T-helper 2 cell treated with Interferon-gamma antibody and Interleukin-4, amounts not matched to agents 5 μg/mL and 100 μg/mL, for 36 hours (primary cell): ENCODE data around the gene SYT9.

Experiments used
- DNase-seq: peaks from one replicate; pipeline ENCODE4 v3.0.0; 2021; ENCODE audit warnings: low spot score
- H3K27ac Mint-ChIP-seq: one replicate; pipeline ENCODE4 v1.8.0; 2021; ENCODE audit warnings: mild to moderate bottlenecking, mixed read lengths
- H3K27me3 Mint-ChIP-seq: one replicate; pipeline ENCODE4 v1.8.0; 2021; ENCODE audit warnings: low read depth, mixed read lengths
- H3K36me3 Mint-ChIP-seq: one replicate; pipeline ENCODE4 v1.8.0; 2021; ENCODE audit warnings: low read depth, mixed read lengths
- H3K4me1 Mint-ChIP-seq: one replicate; pipeline ENCODE4 v1.8.0; 2021; ENCODE audit warnings: low read depth, mixed read lengths
- H3K4me3 Mint-ChIP-seq: one replicate; pipeline ENCODE4 v1.8.0; 2022; ENCODE audit warnings: mild to moderate bottlenecking, moderate library complexity, mixed read lengths
- H3K9me3 Mint-ChIP-seq: one replicate; pipeline ENCODE4 v1.8.0; 2021; ENCODE audit warnings: mixed read lengths

SYT9 gene

DNA sequence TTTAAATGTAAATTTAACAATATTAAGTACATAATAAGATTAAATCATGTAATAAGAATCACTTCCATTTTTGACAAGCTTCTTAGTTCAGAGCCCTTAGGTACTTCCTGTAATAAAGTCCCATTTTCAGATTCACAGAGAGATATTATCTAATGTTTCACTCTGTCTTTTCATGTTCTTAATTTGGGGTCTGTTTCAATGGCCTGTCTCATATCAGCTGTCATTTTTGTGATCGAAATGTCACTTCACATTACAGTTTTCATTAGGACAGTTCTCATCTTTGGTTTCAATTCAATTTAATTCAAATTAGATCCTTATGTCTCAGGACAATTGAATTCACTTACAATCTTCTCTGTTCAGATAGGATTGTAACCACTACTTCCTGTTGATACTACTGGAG is 211.0 kb downstream of the SYT9 start:
- no peaks in the 10 kb centered on the region for H3K27me3 Mint-ChIP-seq
- no peak overlapping the region for H3K4me3 Mint-ChIP-seq
- no peaks in the 10 kb centered on the region for H3K9me3 Mint-ChIP-seq
- H3K4me1 Mint-ChIP-seq: peaks cover 4% of the 10 kb centered on the region
- H3K36me3 Mint-ChIP-seq: no peaks in the 10 kb centered on the region
- no peak for DNase-seq
- H3K27ac Mint-ChIP-seq: no peak overlapping the region

DNA sequence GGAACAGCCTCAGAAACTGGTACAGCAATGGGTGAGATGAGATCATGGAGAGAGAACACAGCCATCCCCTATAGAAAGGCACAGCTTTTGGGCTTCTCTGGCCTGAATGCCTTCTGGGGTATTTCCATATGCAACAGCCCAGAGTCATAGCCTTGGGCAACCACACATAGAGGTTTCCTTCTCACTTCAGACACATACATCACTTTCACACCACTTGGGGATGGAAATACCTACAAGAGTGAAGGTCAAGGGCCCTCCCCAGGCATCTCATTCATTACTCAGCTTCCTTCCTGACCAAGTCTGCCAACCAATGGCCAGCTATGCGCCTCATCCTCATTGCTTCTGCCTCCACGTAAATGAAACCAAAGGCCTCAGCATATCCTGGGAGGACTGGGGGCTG is 215.9 kb downstream of the SYT9 start:
- Mint-ChIP-seq H3K36me3 (no peaks in the 10 kb centered on the region), H3K4me3 (no peak overlapping the region), H3K27me3 (no peaks in the 10 kb centered on the region), H3K27ac (no peak overlapping the region), H3K9me3 (no peaks in the 10 kb centered on the region), H3K4me1 (peaks cover 4% of the 10 kb centered on the region)
- peak; percentile 17 for DNase-seq

DNA sequence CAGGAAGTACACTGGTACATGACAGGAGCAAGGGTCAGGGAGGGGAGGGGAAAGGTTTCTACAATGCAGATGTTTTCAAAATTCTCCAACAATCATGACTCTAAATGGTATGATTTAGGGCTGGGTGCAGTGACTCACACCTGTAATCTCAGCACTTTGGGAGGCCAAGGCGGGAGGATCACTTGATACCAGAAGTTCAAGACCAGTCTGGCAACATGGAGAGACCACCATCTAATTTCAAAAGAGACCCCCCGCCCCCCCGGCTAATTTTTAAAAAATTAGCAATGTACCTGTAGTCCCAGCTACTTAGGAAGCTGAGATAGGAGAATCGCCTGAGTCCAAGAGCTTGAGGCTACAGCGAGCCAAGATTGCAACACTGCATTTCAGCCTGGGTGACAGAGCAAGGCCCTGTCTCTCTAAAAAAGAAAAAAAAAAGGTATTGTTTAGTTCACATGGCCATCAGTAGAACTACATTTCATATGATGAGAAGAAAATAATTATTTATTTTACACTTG is 217.7 kb downstream of the SYT9 start:
- H3K36me3 Mint-ChIP-seq: no peaks in the 10 kb centered on the region

DNA sequence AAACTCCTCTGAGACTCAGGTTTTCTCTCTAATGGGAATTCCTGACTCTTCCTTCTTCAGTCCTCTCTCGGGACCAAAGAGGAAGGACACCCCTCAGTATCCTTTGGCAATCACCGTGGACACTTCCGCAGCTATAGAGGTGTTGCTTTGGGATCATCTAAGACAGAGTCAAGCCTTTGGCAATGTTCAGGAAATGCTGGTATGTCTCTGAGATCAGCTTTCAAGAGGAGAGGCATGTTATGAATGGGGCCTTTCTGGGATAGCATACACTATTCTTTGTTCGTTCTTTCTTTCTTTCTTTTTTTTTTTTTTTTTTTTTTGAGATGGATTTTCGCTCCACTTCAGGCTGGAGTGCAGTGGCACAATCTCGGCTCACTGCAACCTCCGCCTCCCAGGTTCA is 219.4 kb downstream of the SYT9 start:
- H3K9me3 Mint-ChIP-seq: no peaks in the 10 kb centered on the region
- H3K4me3 Mint-ChIP-seq: no peak overlapping the region
- H3K36me3 Mint-ChIP-seq: no peaks in the 10 kb centered on the region
- no peak overlapping the region for H3K27ac Mint-ChIP-seq
- DNase-seq: no peak
- no peaks in the 10 kb centered on the region for H3K4me1 Mint-ChIP-seq
- no peaks in the 10 kb centered on the region for H3K27me3 Mint-ChIP-seq

More for the DNA sequence above, 217.7 kb downstream of the SYT9 start:
- Mint-ChIP-seq H3K27me3 (no peaks in the 10 kb centered on the region), H3K4me1 (no peaks in the 10 kb centered on the region), H3K27ac (no peak overlapping the region), H3K4me3 (no peak overlapping the region), H3K9me3 (no peaks in the 10 kb centered on the region)
- no peak for DNase-seq

DNA sequence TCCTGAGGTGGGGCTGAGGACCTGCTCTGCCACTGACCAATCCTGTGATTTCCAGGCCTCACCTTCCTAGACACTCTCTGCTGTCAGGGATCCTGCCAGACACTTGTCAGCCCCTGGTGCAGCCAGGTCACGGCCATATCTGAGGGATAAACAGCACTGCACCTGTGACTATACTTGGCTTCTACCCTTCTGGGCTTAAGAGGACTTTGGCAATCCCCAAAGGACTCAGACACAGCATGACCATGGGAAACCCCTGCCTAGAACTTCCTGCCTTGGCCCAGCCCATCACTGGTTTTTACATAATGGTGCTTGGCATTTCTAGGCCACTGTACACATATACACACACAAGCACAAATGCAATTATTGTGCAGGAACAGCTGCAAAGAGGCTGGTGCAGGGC is 222.0 kb downstream of the SYT9 start:
- Mint-ChIP-seq H3K27ac (no peak overlapping the region), H3K36me3 (no peaks in the 10 kb centered on the region), H3K4me1 (no peaks in the 10 kb centered on the region), H3K9me3 (no peaks in the 10 kb centered on the region), H3K4me3 (no peak overlapping the region), H3K27me3 (no peaks in the 10 kb centered on the region)
- DNase-seq: no peak

DNA sequence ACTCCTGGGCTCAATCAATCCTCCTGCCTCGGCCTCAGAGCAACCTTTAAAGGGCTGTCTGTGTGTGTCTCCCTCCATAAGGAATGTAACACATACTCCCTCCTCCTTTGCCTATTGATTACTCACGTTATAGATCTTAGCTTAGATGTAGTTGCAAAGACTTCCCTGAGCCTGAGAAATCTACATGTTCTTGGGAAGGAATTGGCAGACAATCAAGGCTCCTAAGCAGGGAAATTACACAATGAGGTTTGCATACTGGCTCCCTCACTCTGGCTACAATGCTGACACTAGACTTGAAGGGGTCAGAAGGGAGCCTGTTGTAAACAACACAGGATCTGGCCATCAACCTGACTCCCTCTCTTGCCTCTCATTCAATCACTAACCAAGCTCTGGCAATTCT is 228.4 kb downstream of the SYT9 start:
- Mint-ChIP-seq H3K27me3 (no peaks in the 10 kb centered on the region), H3K9me3 (no peaks in the 10 kb centered on the region), H3K4me3 (no peak overlapping the region), H3K27ac (no peak overlapping the region), H3K4me1 (no peaks in the 10 kb centered on the region), H3K36me3 (no peaks in the 10 kb centered on the region)
- no peak for DNase-seq

DNA sequence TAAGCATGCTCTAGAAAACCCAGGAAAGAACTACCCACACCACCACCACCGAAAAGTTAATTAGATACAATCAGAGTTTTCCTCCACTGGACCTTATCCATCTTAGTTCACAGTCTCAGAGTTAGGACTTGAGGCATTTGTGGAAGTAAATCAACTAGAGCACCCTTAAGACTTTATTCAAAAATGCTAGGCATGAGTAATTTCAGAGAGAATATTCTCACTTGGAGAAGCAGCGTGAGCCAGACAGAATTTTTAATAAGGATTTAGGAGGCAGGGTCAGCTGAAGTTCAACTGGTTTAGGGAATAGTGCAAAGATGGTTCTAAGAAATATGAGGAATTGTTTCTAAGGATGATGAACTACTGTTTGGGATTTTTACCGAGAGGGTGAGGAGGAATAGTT is 232.4 kb downstream of the SYT9 start:
- H3K4me1 Mint-ChIP-seq: no peaks in the 10 kb centered on the region
- H3K27ac Mint-ChIP-seq: no peak overlapping the region
- DNase-seq: no peak
- no peaks in the 10 kb centered on the region for H3K9me3 Mint-ChIP-seq
- H3K27me3 Mint-ChIP-seq: no peaks in the 10 kb centered on the region
- no peak overlapping the region for H3K4me3 Mint-ChIP-seq
- H3K36me3 Mint-ChIP-seq: no peaks in the 10 kb centered on the region

DNA sequence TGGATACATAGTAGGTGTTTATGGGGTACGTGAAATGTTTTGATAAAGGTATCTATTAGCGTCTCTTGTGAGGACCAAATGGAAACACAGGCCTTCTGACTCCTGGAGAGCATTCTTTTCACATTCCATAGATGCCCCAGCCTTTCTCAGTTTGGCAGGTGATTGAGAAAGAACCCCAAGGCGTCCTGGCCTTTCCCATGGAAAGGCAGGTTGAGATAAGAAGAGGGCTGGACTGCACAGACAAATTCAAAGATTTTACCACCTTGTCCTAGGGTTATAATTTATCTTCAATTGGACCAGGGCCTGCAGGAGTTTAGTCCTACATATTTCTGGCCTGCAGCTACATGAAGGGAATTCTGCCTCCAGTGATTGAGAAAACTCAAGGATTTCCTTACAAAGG is 232.9 kb downstream of the SYT9 start:
- H3K4me1 Mint-ChIP-seq: no peaks in the 10 kb centered on the region
- no peaks in the 10 kb centered on the region for H3K9me3 Mint-ChIP-seq
- H3K27me3 Mint-ChIP-seq: no peaks in the 10 kb centered on the region
- H3K27ac Mint-ChIP-seq: no peak overlapping the region
- H3K36me3 Mint-ChIP-seq: no peaks in the 10 kb centered on the region
- no peak for DNase-seq
- H3K4me3 Mint-ChIP-seq: no peak overlapping the region

DNA sequence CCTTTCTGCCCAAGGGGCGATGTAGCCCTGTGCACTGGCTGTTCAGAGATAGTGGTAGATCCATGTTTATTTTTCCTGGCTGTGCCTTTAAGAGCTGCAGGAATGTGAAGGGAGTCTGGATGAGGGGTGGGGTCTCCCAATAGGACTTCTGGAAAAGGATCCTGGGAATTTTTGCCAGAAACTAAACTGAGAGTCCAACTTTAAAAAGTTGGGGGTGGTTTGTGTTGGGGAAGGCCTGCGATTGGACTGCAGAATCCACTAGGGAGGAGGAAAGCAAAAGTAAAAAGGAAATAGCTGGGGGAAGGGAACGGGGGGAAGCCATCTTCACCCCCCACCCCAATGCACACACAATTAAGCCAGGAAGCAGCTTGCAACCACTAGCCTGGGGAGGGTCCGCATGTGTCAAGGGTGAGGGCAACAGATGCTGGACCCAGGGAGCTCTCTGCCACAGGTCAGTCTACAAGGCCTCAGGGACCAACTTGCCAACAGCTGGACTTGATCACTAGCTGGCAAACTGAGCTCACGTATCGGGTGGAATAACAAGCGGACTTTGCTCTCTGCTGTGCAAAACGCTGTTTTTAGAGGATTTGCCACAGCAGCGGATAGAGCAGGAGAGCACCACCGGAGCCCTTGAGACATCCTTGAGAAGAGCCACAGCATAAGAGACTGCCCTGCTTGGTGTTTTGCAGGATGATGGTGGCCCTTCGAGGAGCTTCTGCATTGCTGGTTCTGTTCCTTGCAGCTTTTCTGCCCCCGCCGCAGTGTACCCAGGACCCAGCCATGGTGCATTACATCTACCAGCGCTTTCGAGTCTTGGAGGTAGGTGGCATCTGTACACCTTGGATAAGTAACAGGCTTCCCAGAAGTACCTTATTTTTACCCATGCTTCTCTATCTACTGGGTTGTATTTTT is 233.7 kb downstream of the SYT9 start, which contains the start of gene OLFML1:
Gene OLFML1, plus strand, starts transcription at position 321 of the 912 bp plus-strand sequence. Its CDS starts 370 bp downstream, at position 691.
- Mint-ChIP-seq H3K36me3 (no peaks in the 10 kb centered on the region), H3K27me3 (peaks cover under 1% of the 10 kb centered on the region), H3K4me3 (no peak within 1 kb of the TSS), H3K4me1 (no peaks in the 10 kb centered on the region), H3K9me3 (no peaks in the 10 kb centered on the region), H3K27ac (no peak within 1 kb of the TSS)
- DNase-seq: no peak

DNA sequence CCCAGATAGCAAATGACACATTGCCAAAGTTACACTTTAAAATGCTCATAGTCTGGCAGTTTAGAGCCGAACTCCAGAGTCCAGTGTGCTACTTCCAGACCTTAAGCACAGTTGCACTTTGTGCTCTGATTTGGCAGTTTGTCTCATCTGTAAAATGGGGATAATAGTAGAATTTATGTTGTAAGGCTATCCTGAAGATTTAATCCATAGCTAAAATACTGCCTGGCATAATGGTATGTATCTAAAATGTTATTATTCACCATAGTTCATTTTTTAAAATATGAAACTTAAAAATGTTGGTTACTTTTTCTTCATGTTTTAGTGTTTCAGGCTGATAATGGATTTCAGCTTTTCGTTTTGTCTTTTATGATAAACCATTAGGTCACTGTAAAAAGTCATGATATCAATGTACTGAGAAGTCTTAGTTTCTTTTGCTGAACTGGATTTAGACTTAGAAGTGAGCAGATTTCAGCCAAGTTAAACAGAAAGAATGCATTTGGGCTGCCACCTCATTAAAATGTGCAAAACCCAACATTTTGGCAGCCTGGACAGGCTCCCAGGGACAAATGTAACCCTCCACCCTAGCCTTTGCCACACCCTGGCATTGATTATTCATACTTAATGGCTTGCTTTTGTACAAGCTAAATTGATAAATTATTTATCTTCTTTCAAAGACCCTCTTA is 234.5 kb downstream of the SYT9 start:
- Mint-ChIP-seq H3K4me1 (no peaks in the 10 kb centered on the region), H3K27me3 (peaks cover 2% of the 10 kb centered on the region), H3K36me3 (no peaks in the 10 kb centered on the region), H3K9me3 (no peaks in the 10 kb centered on the region), H3K27ac (no peak overlapping the region), H3K4me3 (no peak overlapping the region)
- no peak for DNase-seq

DNA sequence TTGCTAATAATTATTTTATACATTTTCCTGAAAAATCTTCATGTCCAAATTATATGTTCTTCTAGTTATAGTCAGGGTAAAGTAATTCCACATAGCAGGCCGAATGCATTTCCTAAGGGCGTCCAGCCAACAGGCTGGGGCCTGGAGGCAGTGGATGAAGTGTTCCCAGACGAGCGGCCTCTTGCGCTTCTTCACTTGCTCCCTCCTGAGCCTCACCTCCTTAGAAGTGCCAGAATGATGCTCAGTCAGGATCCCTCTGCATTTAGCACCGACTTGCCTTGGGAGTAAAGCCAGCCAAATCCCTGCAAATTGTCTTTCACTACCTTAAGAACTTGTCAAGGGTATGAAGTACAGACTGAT is 235.1 kb downstream of the SYT9 start:
- H3K27ac Mint-ChIP-seq: no peak overlapping the region
- no peaks in the 10 kb centered on the region for H3K4me1 Mint-ChIP-seq
- H3K27me3 Mint-ChIP-seq: peaks cover 2% of the 10 kb centered on the region
- no peak overlapping the region for H3K4me3 Mint-ChIP-seq
- H3K36me3 Mint-ChIP-seq: no peaks in the 10 kb centered on the region
- no peaks in the 10 kb centered on the region for H3K9me3 Mint-ChIP-seq
- no peak for DNase-seq

DNA sequence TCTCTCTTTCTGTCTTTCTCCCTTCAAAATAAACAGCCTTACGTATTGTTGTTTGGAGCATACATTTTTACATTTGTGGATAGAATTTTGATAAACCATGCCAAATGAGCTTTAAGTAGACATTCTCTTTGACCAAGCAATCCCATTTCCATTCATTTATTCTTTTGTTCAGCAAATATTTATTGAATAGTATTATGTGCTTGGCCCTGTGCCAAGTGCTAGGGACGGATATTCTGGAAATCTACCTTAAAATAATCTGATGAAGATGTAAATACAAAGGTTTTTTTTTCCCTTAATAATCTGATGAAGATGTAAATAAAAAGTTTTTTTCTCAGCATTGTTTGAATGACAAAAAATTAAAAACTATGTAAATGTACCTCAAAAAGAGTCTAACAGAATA is 235.7 kb downstream of the SYT9 start:
- H3K9me3 Mint-ChIP-seq: no peaks in the 10 kb centered on the region
- peaks cover 2% of the 10 kb centered on the region for H3K27me3 Mint-ChIP-seq
- no peak overlapping the region for H3K4me3 Mint-ChIP-seq
- no peaks in the 10 kb centered on the region for H3K36me3 Mint-ChIP-seq
- no peak for DNase-seq
- no peak overlapping the region for H3K27ac Mint-ChIP-seq
- no peaks in the 10 kb centered on the region for H3K4me1 Mint-ChIP-seq

DNA sequence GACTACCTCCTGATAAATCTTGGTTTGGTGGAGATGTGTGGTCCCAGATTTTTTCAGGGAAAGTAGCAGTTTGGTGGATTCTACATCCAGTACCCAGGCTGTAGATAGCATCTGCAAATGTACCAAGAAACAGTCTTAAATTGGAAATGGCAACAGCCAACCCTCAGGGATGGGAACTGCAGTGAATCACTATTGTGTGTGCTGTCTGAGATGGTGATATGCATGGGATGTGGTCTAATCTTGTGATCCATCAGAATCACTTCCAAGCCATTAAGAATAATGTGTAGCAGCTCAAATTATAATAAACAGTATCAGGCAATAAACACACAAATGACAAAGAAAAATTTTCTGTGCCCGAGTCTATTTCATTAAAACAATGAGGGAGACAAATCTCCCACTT is 237.0 kb downstream of the SYT9 start:
- Mint-ChIP-seq H3K27ac (no peak overlapping the region), H3K36me3 (no peaks in the 10 kb centered on the region), H3K27me3 (peaks cover 2% of the 10 kb centered on the region), H3K4me1 (no peaks in the 10 kb centered on the region), H3K4me3 (no peak overlapping the region), H3K9me3 (no peaks in the 10 kb centered on the region)
- DNase-seq: no peak

DNA sequence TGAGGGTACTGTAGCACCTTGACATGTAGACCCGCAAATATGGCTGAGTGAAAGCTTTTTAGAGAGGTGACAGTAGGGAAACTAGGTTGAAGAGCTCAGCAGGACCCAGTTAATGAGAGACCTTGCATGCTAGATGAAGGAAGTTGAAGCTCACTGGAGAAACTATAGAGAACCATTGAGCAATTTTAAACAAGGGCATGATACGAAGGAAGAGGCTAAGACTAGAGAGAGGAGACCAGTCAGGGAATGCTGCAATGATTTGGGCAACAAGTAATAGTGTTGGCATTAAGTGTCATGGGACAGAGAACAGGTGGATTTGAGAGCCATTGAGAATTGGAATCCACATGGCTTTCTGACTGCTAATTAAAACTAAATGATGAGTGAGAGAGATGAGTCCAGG is 237.7 kb downstream of the SYT9 start:
- peaks cover 2% of the 10 kb centered on the region for H3K27me3 Mint-ChIP-seq
- no peaks in the 10 kb centered on the region for H3K9me3 Mint-ChIP-seq
- no peak overlapping the region for H3K4me3 Mint-ChIP-seq
- H3K4me1 Mint-ChIP-seq: no peaks in the 10 kb centered on the region
- no peak overlapping the region for H3K27ac Mint-ChIP-seq
- H3K36me3 Mint-ChIP-seq: no peaks in the 10 kb centered on the region
- DNase-seq: no peak
